Prostate gland (tissue), 2 donors: ENCODE measurements around the gene PSMB5.

Experiments used
- POLR2A ChIP-seq: fragments of 450-650 bp; IDR thresholded peaks from one replicate; pipeline ENCODE4 v1.6.1; 2016; ENCODE audit warnings: antibody characterized with exemption, mild to moderate bottlenecking
- TF ChIP-seq, protein P1 (sequence below), 4 experiments: fragments of 200-600 bp in 2 of 4; fragments of 450-650 bp in 2 of 4; sonication (generic) in 2 of 4; IDR thresholded peaks; 1 replicate in 3 of 4; 2 replicates in 1 of 4; pipeline ENCODE4 v1.5.1; 2016 to 2019; ENCODE audit warnings: antibody characterized with exemption in 4 of 4, mild to moderate bottlenecking in 2 of 4, moderate library complexity in 2 of 4

DNA sequence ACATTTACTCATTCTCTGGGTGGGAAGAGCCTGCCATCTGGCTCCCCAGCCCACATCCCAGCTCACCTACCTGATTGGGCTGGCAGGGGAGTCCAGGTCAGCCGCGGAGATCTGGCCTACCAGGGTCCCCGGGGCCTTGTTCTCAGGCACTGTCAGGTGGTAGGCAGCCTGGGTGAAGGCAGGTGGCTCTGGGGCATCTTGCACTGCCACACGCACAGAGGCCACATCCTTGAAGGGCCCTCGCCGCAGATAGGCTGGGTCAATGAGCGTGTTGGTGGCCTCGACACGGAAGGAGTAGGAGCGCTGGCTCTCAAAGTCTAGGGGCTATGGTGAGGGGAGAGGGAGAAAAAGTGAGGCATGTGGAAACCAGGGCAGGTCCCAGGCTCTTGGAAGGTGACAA is 18.7 kb upstream of the PSMB5 start:
- TF ChIP-seq, protein P1, sequence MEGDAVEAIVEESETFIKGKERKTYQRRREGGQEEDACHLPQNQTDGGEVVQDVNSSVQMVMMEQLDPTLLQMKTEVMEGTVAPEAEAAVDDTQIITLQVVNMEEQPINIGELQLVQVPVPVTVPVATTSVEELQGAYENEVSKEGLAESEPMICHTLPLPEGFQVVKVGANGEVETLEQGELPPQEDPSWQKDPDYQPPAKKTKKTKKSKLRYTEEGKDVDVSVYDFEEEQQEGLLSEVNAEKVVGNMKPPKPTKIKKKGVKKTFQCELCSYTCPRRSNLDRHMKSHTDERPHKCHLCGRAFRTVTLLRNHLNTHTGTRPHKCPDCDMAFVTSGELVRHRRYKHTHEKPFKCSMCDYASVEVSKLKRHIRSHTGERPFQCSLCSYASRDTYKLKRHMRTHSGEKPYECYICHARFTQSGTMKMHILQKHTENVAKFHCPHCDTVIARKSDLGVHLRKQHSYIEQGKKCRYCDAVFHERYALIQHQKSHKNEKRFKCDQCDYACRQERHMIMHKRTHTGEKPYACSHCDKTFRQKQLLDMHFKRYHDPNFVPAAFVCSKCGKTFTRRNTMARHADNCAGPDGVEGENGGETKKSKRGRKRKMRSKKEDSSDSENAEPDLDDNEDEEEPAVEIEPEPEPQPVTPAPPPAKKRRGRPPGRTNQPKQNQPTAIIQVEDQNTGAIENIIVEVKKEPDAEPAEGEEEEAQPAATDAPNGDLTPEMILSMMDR (IDR thresholded peaks at IDR 0.05) = no peak
- TF ChIP-seq POLR2A = no peak
